HepG2 (cell line): Measurements from ENCODE around the gene OSBPL1A. TPM values are rescaled to one million over a fixed set of nuclear protein-coding genes. Genes with fewer than 3 reads are reported as not detected.

Experiments used
- ATAC-seq: fragments of 200-7000 bp; cut with Tn5 transposase; 3 replicates; pipeline ENCODE4 v1.9.1; 2020; ENCODE audit warnings: mild to moderate bottlenecking, moderate library complexity
- BruUV-seq: library from RNA; stranded (reverse); fragments of 400-500 nt; replicated peaks from 2 replicates; lab custom pipeline; 2021; lab: Mats Ljungman, UMichigan
- CTCF ChIA-PET: fragments of 300-600 bp; formaldehyde crosslinking; extraction: SDS; loops from one replicate; lab custom pipeline; 2021; ENCODE audit warnings: low total read pairs, inconsistent platforms, low intra/inter-chr PET ratio; lab: Yijun Ruan, JAX
- POLR2A ChIA-PET: fragments of 350-600 bp; sonication (Branson Sonifier 250); formaldehyde crosslinking; loops from one replicate; lab custom pipeline; 2020; ENCODE audit warnings: antibody characterized with exemption, inconsistent platforms; lab: Yijun Ruan, JAX
- DNase-seq: peaks from one replicate; pipeline ENCODE4 v3.0.0-alpha.2; 2015; ENCODE audit warnings: low spot score
- FAIRE-seq: peaks from 3 replicates; lab custom pipeline; 2011; peaks lifted over from hg19 to GRCh38; lab: Jason Lieb, UNC
- H2AFZ ChIP-seq: one replicate; pipeline ENCODE4 v1.6.1; 2011; ENCODE audit warnings: low read length, inconsistent platforms
- H3K27ac ChIP-seq: fragments of 300-600 bp; 3 replicates; pipeline ENCODE4 v1.8.0; 2011; ENCODE audit warnings: mixed run types, mild to moderate bottlenecking, mixed read lengths, low read length, inconsistent platforms; ENCODE audit not compliant: insufficient read depth; ENCODE audit errors: extremely low read length
- H3K27me3 ChIP-seq, 2 experiments: fragments of 200-600 bp in 1 of 2; 2 replicates in 1 of 2; 3 replicates in 1 of 2; pipeline versions ENCODE4 v1.6.0 to v1.8.0; 2011; ENCODE audit warnings: low read length in 2 of 2, mild to moderate bottlenecking in 2 of 2, moderate library complexity in 2 of 2, inconsistent platforms in 1 of 2; ENCODE audit not compliant: insufficient read depth in 2 of 2, control insufficient read depth in 1 of 2
- H3K36me3 ChIP-seq, 2 experiments: fragments of 200-600 bp in 1 of 2; replicated peaks in 1 of 2; 2 replicates in 1 of 2; 3 replicates in 1 of 2; pipeline versions ENCODE4 v1.5.1 to v1.8.0; 2011; ENCODE audit warnings: low read length in 2 of 2, inconsistent platforms in 1 of 2; ENCODE audit not compliant: insufficient read depth in 2 of 2, control insufficient read depth in 1 of 2
- H3K4me1 ChIP-seq: 2 replicates; pipeline ENCODE4 v1.5.1; 2012; ENCODE audit warnings: low read length, inconsistent platforms; ENCODE audit not compliant: insufficient read depth
- H3K4me2 ChIP-seq: 2 replicates; pipeline ENCODE4 v1.6.0; 2011; ENCODE audit warnings: low read depth, low read length, inconsistent platforms
- H3K4me3 ChIP-seq, 3 experiments: fragments of 200-600 bp in 1 of 3; sonication (generic), shearing (Covaris generic) in 1 of 3; replicated peaks in 1 of 3; 2 replicates each; pipeline ENCODE4 v1.5.1; 2011 to 2016; ENCODE audit warnings: low read length in 3 of 3, inconsistent platforms in 2 of 3, low read depth in 2 of 3, mild to moderate bottlenecking in 2 of 3, control low read depth in 1 of 3, mixed read lengths in 1 of 3; ENCODE audit not compliant: insufficient read depth in 1 of 3
- H3K79me2 ChIP-seq: one replicate; pipeline ENCODE4 v1.6.1; 2011; ENCODE audit warnings: low read length, inconsistent platforms; ENCODE audit not compliant: insufficient read depth
- H3K9ac ChIP-seq: 2 replicates; pipeline ENCODE4 v1.6.0; 2011; ENCODE audit warnings: mild to moderate bottlenecking, low read depth, low read length, inconsistent platforms; ENCODE audit not compliant: insufficient read depth
- H3K9me3 ChIP-seq: 2 replicates; pipeline ENCODE4 v1.5.1; 2012; ENCODE audit warnings: mild to moderate bottlenecking, low read length
- H4K20me1 ChIP-seq: 2 replicates; pipeline ENCODE4 v1.6.0; 2011; ENCODE audit warnings: inconsistent platforms, mild to moderate bottlenecking, low read length, moderate library complexity; ENCODE audit not compliant: insufficient read depth
- CREB3 ChIP-seq: sonication (generic); formaldehyde crosslinking; IDR thresholded peaks from 2 replicates; pipeline ENCODE4 v1.5.0; 2020; ENCODE audit warnings: missing genetic modification reagents
- PPARG ChIP-seq: conservative IDR thresholded peaks from 2 replicates; pipeline ENCODE4 v1.6.1; 2016; ENCODE audit warnings: missing biosample characterization, missing genetic modification reagents
- RFXAP ChIP-seq: sonication (generic); formaldehyde crosslinking; IDR thresholded peaks from 2 replicates; pipeline ENCODE4 v1.4.0; 2020; ENCODE audit warnings: missing genetic modification reagents, borderline replicate concordance
- SNAPC2 ChIP-seq: sonication (generic); formaldehyde crosslinking; IDR thresholded peaks from 2 replicates; pipeline ENCODE4 v1.8.1; 2022; ENCODE audit warnings: mild to moderate bottlenecking, missing genetic modification reagents
- TARDBP ChIP-seq: sonication (generic); formaldehyde crosslinking; IDR thresholded peaks from 2 replicates; pipeline ENCODE4 v1.8.0; 2022; ENCODE audit warnings: mild to moderate bottlenecking, missing genetic modification reagents
- ZFP82 ChIP-seq: sonication (generic); formaldehyde crosslinking; IDR thresholded peaks from 2 replicates; pipeline ENCODE4 v1.5.1; 2020; ENCODE audit warnings: mild to moderate bottlenecking, missing genetic modification reagents, borderline replicate concordance
- ZNF34 ChIP-seq: sonication (generic); formaldehyde crosslinking; IDR thresholded peaks from 2 replicates; pipeline ENCODE4 v1.4.0; 2020; ENCODE audit warnings: mild to moderate bottlenecking, missing genetic modification reagents, borderline replicate concordance
- ZNF713 ChIP-seq: sonication (generic); formaldehyde crosslinking; IDR thresholded peaks from 2 replicates; pipeline ENCODE4 v1.4.0; 2020; ENCODE audit warnings: mild to moderate bottlenecking, missing genetic modification reagents
- WGBS: methylation state at CpG from one replicate; pipeline ENCODE4 v1.1.6; 2017; ENCODE audit warnings: low lambda C conversion rate; 5-methylcytosine and 5-hydroxymethylcytosine counted together
- in situ Hi-C: cut with HindIII; loops from 2 replicates; pipeline ENCODE4 v1.10.0; 2017; ENCODE audit warnings: low pct_unique_long_range_greater_than_20kb; ENCODE audit not compliant: extremely low pct_ligation_motif_present
- intact Hi-C: fragments of 100-400 bp; cut with micrococcal nuclease; formaldehyde crosslinking; loops from one replicate; pipeline ENCODE4 v1.10.0; 2022; ENCODE audit not compliant: unreplicated experiment
- polyA plus RNA-seq, 8 experiments: library from polyadenylated mRNA; depleted of rRNA in 3 of 8; stranded (reverse) in 7 of 8; unstranded in 1 of 8; fragments of >200 nt; fragmentation: Illumina TruSeq in 4 of 8; extraction: Trizol in 4 of 8; gene quantifications; 2 replicates each; pipeline versions ENCODE4 v1.2.1 to v1.2.3, GENCODE V29; 2011 to 2016; ENCODE audit warnings: low read depth in 4 of 8, missing spikeins in 1 of 8, mixed read lengths in 1 of 8; ENCODE audit not compliant: insufficient read depth in 1 of 8
- total RNA-seq, 5 experiments: library from RNA; depleted of rRNA; stranded (reverse); fragments of >200 nt; fragmentation: Illumina TruSeq; extraction: Trizol; gene quantifications; 2 replicates each; pipeline ENCODE4 v1.2.3, GENCODE V29; 2016; ENCODE audit warnings: low read depth in 1 of 5

The OSBPL1A gene
- total and polyA plus RNA-seq, 2 of the 13 experiments (the other 11 are each of a cell fraction or from before 2014, with no cell fraction given) = 0.02 TPM; not detected in 1

GRCh38 chr18:24130494-24130893 lies 267.1 kb downstream of the OSBPL1A start (continued):
- no peak for TF ChIP-seq RFXAP (CRISPR knock-in tag)
- TF ChIP-seq ZNF34 (CRISPR knock-in tag) = no peak
- no peak for TF ChIP-seq CREB3 (CRISPR knock-in tag)

- intact Hi-C loops = no loop called here
- Histone ChIP-seq H3K79me2 (no peaks in the 10 kb centered on the region), H4K20me1 (no peaks in the 10 kb centered on the region), H3K4me3 (no peak overlapping the region), H3K4me1 (no peaks in the 10 kb centered on the region), H3K27ac (no peak overlapping the region), H3K9me3 (no peaks in the 10 kb centered on the region), H3K4me2 (no peak overlapping the region), H3K27me3 (no peaks in the 10 kb centered on the region), H3K36me3 (peaks cover 3 to 22% of the 10 kb centered on the region in 2 experiments; a peak in 4 of 5 replicates), H2AFZ (no peak overlapping the region), H3K9ac (no peak overlapping the region)
- in situ Hi-C loops = no loop called here
- ATAC-seq = no peak
- ChIA-PET CTCF (no interaction called here), POLR2A (no interaction called here)
- no TSS peak for BruUV-seq
- no peak for FAIRE-seq
- DNase-seq = no peak
- TF ChIP-seq SNAPC2 (CRISPR knock-in tag) (no peak), ZNF713 (CRISPR knock-in tag) (no peak)
- WGBS = 81% methylated on average over 4 of the region's 4 CpGs
Observed at GRCh38 chr18:24128700-24129099, 268.9 kb downstream of the OSBPL1A start.

- Histone ChIP-seq H3K79me2 (no peaks in the 10 kb centered on the region), H3K4me2 (no peak overlapping the region), H2AFZ (no peak overlapping the region), H3K9ac (no peak overlapping the region), H4K20me1 (no peaks in the 10 kb centered on the region), H3K27me3 (no peaks in the 10 kb centered on the region), H3K27ac (no peak overlapping the region), H3K36me3 (peaks cover 3 to 22% of the 10 kb centered on the region in 2 experiments; a peak in 4 of 5 replicates), H3K4me3 (no peak overlapping the region), H3K4me1 (no peaks in the 10 kb centered on the region), H3K9me3 (no peaks in the 10 kb centered on the region)
- 86% methylated on average over 3 of the region's 3 CpGs for WGBS
- DNase-seq (no peak), FAIRE-seq (no peak), ATAC-seq (no peak)
- intact Hi-C loops = no loop called here
- no TSS peak for BruUV-seq
- CTCF ChIA-PET = no interaction called here
- POLR2A ChIA-PET = no interaction called here
- TF ChIP-seq PPARG (CRISPR knock-in tag) (no peak), TARDBP (no peak), ZFP82 (no peak)
- in situ Hi-C loops = no loop called here
Observed at GRCh38 chr18:24127735-24128134, 269.9 kb downstream of the OSBPL1A start.
